Lung (tissue), 12 donors: ENCODE results near the gene UBA1. TPM values are rescaled to one million over a fixed set of nuclear protein-coding genes. Genes with fewer than 3 reads are reported as not detected.

Experiments used
- ATAC-seq: fragments of 200-7000 bp; cut with Tn5 transposase; one replicate; pipeline ENCODE4 v1.9.1; 2020; ENCODE audit warnings: moderate number of reproducible peaks; ENCODE audit not compliant: insufficient read depth, low FRiP score
- DNase-seq, 3 donors: peaks; one replicate each; pipeline ENCODE4 v3.0.0-alpha.2; 2013 to 2017
- H3K27ac ChIP-seq, 2 donors: one replicate each; pipeline ENCODE4 v1.5.1; 2013; ENCODE audit warnings: mild to moderate bottlenecking in 2 of 2, moderate library complexity in 2 of 2, control low read depth in 1 of 2, inconsistent platforms in 1 of 2, low read depth in 1 of 2, low read length in 1 of 2
- H3K27me3 ChIP-seq, 3 donors: one replicate each; pipeline ENCODE4 v1.5.1; 2013; ENCODE audit warnings: low read length in 2 of 3; ENCODE audit not compliant: control insufficient read depth in 3 of 3, insufficient read depth in 3 of 3
- H3K36me3 ChIP-seq, 4 donors: one replicate each; pipeline ENCODE4 v1.5.1; 2013; ENCODE audit warnings: low read length in 4 of 4, mild to moderate bottlenecking in 1 of 4, moderate library complexity in 1 of 4; ENCODE audit not compliant: control insufficient read depth in 4 of 4, insufficient read depth in 4 of 4
- H3K4me1 ChIP-seq, 5 donors: one replicate each; pipeline ENCODE4 v1.5.1; 2013; ENCODE audit warnings: low read length in 5 of 5, mild to moderate bottlenecking in 2 of 5, moderate library complexity in 1 of 5; ENCODE audit not compliant: control insufficient read depth in 5 of 5, insufficient read depth in 5 of 5
- H3K4me3 ChIP-seq: one replicate; pipeline ENCODE4 v1.5.1; 2013; ENCODE audit warnings: mild to moderate bottlenecking, control low read depth, moderate library complexity
- H3K9ac ChIP-seq, 2 donors: one replicate each; pipeline ENCODE4 v1.5.1; 2013; ENCODE audit warnings: low read length in 2 of 2, control low read depth in 1 of 2; ENCODE audit not compliant: insufficient read depth in 1 of 2
- H3K9me3 ChIP-seq, 4 donors: one replicate each; pipeline ENCODE4 v1.5.1; 2013; ENCODE audit warnings: low read length in 3 of 4, mild to moderate bottlenecking in 1 of 4, moderate library complexity in 1 of 4; ENCODE audit not compliant: control insufficient read depth in 4 of 4, insufficient read depth in 3 of 4
- WGBS, 2 donors: extraction: QIAGEN DNeasy Blood & Tissue Kit; methylation state at CpG; one replicate each; pipeline ENCODE4 v1.1.7; 2013; 5-methylcytosine and 5-hydroxymethylcytosine counted together
- polyA plus RNA-seq, 2 donors: library from polyadenylated mRNA; stranded (reverse); fragments of 200-250 nt; gene quantifications; one replicate each; pipeline ENCODE4 v1.2.1, GENCODE V29; 2013
- total RNA-seq, 2 donors: library from RNA; depleted of rRNA in 1 of 2; stranded (reverse); fragments of >200 nt in 1 of 2; gene quantifications; one replicate each; pipeline ENCODE4 v1.2.1, GENCODE V29; 2014 to 2021
- TF ChIP-seq, protein P1 (sequence below): IDR thresholded peaks from 2 replicates; pipeline ENCODE4 v1.5.1; 2012; ENCODE audit warnings: mild to moderate bottlenecking; ENCODE audit errors: control extremely low read depth, extremely low read depth
- donor health status: control.
- donor health status: control.
- donor health status: Bipolar disorder and iron deficiency.
- donor health status: healthy.
- donor health status: DM: yes; HTN: yes; CAD: no.

Gene UBA1
- total and polyA plus RNA-seq, 4 donors, result 92.5 to 221 (median 131) TPM

DNA sequence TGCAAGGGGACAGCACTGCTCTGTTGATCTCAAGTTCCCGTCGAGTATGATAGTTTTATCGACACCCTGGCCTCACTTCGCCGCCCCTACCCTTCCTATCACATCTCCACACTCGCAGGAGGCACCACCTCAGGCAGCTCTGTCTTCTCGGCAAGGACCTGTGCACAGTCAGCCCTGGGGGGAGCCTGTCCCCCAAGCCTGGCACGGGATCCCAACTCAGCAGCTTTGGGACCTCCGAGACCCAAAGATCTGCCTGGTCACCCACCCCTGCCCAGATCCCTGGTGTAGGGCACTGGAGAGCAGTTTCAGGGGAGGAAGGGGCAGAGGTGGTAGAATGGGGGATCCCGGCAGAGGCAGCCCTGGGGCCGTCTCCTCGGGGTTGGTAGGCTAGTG is 18.0 kb upstream of the UBA1 start:
- TF ChIP-seq, protein P1, sequence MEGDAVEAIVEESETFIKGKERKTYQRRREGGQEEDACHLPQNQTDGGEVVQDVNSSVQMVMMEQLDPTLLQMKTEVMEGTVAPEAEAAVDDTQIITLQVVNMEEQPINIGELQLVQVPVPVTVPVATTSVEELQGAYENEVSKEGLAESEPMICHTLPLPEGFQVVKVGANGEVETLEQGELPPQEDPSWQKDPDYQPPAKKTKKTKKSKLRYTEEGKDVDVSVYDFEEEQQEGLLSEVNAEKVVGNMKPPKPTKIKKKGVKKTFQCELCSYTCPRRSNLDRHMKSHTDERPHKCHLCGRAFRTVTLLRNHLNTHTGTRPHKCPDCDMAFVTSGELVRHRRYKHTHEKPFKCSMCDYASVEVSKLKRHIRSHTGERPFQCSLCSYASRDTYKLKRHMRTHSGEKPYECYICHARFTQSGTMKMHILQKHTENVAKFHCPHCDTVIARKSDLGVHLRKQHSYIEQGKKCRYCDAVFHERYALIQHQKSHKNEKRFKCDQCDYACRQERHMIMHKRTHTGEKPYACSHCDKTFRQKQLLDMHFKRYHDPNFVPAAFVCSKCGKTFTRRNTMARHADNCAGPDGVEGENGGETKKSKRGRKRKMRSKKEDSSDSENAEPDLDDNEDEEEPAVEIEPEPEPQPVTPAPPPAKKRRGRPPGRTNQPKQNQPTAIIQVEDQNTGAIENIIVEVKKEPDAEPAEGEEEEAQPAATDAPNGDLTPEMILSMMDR, result no peak
- DNase-seq, result no peak
- no peak overlapping the region for H3K9ac ChIP-seq
- 92 to 97% methylated on average over 9 to 12 of the region's 12 CpGs for WGBS, 2 donors
- ATAC-seq, result no peak
- H3K4me1 ChIP-seq, result no peaks in the 10 kb centered on the region
- peaks cover 3 to 48% (median 13%) of the 10 kb centered on the region in 4 donors for H3K36me3 ChIP-seq
- peaks cover 0 to 38% (median 3%) of the 10 kb centered on the region in 3 donors for H3K27me3 ChIP-seq
- no peak overlapping the region for H3K27ac ChIP-seq
- H3K9me3 ChIP-seq, result peaks cover 0 to 2% (median 0%) of the 10 kb centered on the region in 4 donors
- H3K4me3 ChIP-seq, result no peak overlapping the region

DNA sequence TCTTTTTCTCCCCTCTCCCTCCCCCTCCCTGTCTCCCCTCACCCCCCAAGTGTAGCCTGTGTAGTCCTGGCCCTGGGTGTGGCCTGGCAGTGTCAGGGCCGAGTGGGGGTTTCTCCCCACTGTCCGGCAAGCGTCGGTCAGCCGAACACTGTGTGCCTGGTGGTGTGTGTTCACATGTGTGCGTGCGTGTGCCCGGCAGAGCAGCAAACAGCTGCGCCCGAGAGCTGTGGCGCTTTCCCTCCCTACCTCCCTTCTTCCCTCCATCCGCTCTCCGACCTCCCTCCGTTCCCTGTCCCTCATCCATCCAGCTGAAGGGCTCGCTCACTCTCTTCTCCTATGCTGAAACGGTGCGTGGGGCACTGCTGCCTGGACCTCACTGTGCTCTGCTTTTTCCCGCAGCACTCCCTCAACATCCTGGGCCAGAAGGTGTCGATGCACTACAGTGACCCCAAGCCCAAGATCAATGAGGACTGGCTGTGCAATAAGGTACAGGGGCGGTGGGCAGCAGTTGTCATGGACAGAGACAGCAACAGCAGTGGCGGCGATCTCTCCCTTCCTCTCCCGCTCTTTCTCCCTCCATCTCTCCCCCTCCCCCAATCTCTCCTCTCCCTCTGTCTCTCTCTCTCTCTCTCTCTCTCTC is 17.4 kb upstream of the UBA1 start:
- Histone ChIP-seq H3K9ac (no peak overlapping the region), H3K4me3 (no peak overlapping the region), H3K27ac (no peak overlapping the region), H3K27me3 (peaks cover 0 to 42% (median 3%) of the 10 kb centered on the region in 3 donors), H3K4me1 (no peaks in the 10 kb centered on the region), H3K9me3 (peaks cover 0 to 2% (median 0%) of the 10 kb centered on the region in 4 donors), H3K36me3 (peaks cover 2 to 46% (median 13%) of the 10 kb centered on the region in 4 donors)
- DNase-seq (peak in 1 of 3 donors; percentile 7), ATAC-seq (no peak)
- 82 to 95% methylated on average over 15 to 23 of the region's 23 CpGs for WGBS, 2 donors
- TF ChIP-seq, protein P1, result no peak

DNA sequence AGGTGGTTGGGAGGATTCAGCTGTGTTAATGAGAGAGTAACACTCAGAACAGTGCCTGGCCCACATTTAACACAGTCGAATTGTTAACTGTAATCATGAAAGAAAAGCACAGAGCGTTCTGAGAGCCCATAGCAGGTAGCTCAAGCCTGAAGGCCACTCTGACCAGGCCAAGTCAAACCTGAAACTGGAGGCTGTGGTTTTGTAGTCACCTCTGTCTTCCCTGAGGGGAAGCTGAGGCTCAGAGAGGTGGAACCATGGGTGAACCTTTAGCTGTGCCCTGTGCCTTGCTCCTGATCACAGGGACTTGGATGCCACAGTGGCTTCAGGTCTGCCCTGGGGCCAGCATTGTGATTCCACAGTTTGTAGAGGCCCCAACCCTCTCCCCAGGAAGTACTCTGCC is 16.6 kb upstream of the UBA1 start:
- ATAC-seq (no peak), DNase-seq (no peak)
- H3K4me1 ChIP-seq, result no peaks in the 10 kb centered on the region
- H3K9me3 ChIP-seq, result peaks cover 0 to 2% (median 0%) of the 10 kb centered on the region in 4 donors
- TF ChIP-seq, protein P1, result no peak
- 56 to 100% methylated on average over 2 of the region's 2 CpGs for WGBS, 2 donors
- peaks cover 0 to 47% (median 11%) of the 10 kb centered on the region in 4 donors for H3K36me3 ChIP-seq
- H3K9ac ChIP-seq, result no peak overlapping the region
- H3K27me3 ChIP-seq, result peaks cover 0 to 39% (median 3%) of the 10 kb centered on the region in 3 donors
- no peak overlapping the region for H3K27ac ChIP-seq
- no peak overlapping the region for H3K4me3 ChIP-seq

DNA sequence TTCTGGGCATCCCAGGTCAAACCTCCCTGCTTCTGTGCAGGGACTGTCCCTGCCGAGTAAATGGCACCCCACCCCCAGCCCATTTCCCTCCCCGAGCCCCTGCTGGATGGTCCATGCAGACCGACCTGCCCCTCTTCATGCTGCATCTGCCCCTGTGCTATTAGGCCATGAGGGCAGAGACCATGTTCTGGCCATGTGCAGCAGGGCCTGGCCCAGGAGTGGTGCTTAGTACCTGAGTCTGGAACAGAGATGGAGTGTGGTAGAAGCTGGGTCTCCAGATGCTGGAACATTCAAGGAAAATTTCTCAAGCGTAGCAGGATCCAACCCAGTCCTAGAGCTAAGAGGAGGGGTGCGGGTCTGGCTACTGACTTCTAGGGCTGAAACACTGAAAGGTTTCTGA is 15.3 kb upstream of the UBA1 start:
- Histone ChIP-seq H3K4me1 (no peaks in the 10 kb centered on the region), H3K9me3 (peaks cover 0 to 2% (median 0%) of the 10 kb centered on the region in 4 donors), H3K27me3 (peaks cover 0 to 45% (median 6%) of the 10 kb centered on the region in 3 donors), H3K27ac (no peak overlapping the region), H3K9ac (no peak overlapping the region), H3K36me3 (peaks cover 0 to 42% (median 12%) of the 10 kb centered on the region in 4 donors), H3K4me3 (no peak overlapping the region)
- TF ChIP-seq, protein P1, result no peak
- DNase-seq, result peak in 1 of 3 donors; percentile 4
- WGBS, 2 donors, result 80 to 90% methylated on average over 5 of the region's 5 CpGs
- no peak for ATAC-seq
